Measurements from ENCODE around the gene IGSF22.

Gene IGSF22

DNA sequence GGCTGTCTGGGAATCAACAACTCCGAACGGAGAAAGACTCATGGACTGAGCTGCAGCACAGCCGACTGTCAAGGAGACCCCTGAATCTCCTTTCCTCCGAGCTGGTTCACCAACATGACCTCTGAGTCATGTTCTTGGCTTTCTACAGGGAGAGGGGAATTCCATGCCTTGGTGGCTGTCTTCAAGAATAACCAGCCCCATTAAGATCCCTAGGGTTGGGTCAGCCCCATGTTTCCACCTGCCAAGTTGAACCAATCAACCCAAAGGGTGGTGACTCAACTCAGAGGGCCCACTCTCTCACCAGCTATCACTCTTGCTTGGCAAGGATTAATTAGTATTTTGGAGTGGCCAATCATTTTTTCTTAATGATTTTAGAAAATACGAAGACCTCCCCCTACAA lies 28.3 kb upstream of the IGSF22 start:
- TF ChIP-seq MYC (IDR thresholded peaks at IDR 0.05; ENCODE audit: low read depth, low read length) (no peak), POLR2A (IDR thresholded peaks at IDR 0.05; ENCODE audit: extremely low read depth, insufficient read length) (no peak)
- TF ChIP-seq, protein P1, sequence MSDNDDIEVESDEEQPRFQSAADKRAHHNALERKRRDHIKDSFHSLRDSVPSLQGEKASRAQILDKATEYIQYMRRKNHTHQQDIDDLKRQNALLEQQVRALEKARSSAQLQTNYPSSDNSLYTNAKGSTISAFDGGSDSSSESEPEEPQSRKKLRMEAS (IDR thresholded peaks at IDR 0.05; ENCODE audit: low read depth, low read length) = no peak
- TF ChIP-seq, protein P2, sequence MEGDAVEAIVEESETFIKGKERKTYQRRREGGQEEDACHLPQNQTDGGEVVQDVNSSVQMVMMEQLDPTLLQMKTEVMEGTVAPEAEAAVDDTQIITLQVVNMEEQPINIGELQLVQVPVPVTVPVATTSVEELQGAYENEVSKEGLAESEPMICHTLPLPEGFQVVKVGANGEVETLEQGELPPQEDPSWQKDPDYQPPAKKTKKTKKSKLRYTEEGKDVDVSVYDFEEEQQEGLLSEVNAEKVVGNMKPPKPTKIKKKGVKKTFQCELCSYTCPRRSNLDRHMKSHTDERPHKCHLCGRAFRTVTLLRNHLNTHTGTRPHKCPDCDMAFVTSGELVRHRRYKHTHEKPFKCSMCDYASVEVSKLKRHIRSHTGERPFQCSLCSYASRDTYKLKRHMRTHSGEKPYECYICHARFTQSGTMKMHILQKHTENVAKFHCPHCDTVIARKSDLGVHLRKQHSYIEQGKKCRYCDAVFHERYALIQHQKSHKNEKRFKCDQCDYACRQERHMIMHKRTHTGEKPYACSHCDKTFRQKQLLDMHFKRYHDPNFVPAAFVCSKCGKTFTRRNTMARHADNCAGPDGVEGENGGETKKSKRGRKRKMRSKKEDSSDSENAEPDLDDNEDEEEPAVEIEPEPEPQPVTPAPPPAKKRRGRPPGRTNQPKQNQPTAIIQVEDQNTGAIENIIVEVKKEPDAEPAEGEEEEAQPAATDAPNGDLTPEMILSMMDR (IDR thresholded peaks at IDR 0.05; ENCODE audit: low read depth, low read length) = no peak
- DNase-seq (ENCODE audit: low read depth) = no peak
- H3K4me3 ChIP-seq (ENCODE audit: low read depth, low read length) = no peak overlapping the region

DNA sequence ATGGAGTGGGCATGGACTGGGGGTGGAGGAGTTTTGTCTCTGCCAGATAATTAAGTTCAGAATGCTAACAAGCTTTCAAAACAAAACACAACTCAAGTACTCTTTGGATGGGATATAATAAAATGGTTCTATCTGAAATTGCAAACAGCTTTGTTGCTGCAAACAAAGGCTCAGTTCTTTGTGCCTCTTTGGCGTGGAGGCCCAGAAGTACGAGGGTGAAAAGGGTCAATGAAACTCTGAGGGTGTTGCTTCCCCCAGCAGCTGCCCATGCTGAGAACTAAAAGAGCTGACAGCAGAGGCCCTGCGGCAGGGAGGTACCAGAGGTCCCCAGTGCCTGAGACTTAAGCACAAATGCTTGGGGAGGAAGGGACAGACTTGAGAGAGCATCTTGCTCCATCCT lies 26.5 kb upstream of the IGSF22 start:
- H3K4me3 ChIP-seq (ENCODE audit: low read depth, low read length) = no peak overlapping the region
- DNase-seq (ENCODE audit: low read depth) = no peak
- no peak for TF ChIP-seq MYC (IDR thresholded peaks at IDR 0.05; ENCODE audit: low read depth, low read length)
- TF ChIP-seq, protein P2 (IDR thresholded peaks at IDR 0.05; ENCODE audit: low read depth, low read length) = no peak
- TF ChIP-seq, protein P1 (IDR thresholded peaks at IDR 0.05; ENCODE audit: low read depth, low read length) = no peak

DNA sequence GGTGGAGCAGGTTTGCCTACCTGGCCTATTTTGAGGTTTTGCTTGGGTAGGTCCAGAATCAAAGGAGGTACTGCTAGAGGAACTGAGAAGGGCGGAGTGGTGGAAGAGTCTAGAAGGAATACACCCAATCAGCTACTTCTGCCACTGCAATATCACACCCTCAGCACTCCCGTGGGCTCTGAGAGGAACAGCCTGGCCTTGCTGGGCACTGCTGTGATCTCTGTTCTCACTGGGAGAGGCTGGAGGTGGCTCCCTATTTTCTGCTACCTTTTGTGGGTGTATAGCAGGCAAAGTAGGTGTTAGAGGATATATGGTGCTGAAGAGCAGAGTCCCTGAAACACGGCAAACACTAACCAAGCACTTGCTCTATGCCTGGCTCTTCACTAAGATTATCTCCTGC lies 25.0 kb upstream of the IGSF22 start:
- DNase-seq (ENCODE audit: low read depth) = no peak
- H3K4me3 ChIP-seq (ENCODE audit: low read depth, low read length) = no peak overlapping the region
- TF ChIP-seq POLR2A (IDR thresholded peaks at IDR 0.05; ENCODE audit: extremely low read depth, insufficient read length) = no peak
- TF ChIP-seq, protein P2 (IDR thresholded peaks at IDR 0.05; ENCODE audit: low read depth, low read length) = no peak
- TF ChIP-seq, protein P1 (IDR thresholded peaks at IDR 0.05; ENCODE audit: low read depth, low read length) = no peak
- TF ChIP-seq MYC (IDR thresholded peaks at IDR 0.05; ENCODE audit: low read depth, low read length) = no peak

DNA sequence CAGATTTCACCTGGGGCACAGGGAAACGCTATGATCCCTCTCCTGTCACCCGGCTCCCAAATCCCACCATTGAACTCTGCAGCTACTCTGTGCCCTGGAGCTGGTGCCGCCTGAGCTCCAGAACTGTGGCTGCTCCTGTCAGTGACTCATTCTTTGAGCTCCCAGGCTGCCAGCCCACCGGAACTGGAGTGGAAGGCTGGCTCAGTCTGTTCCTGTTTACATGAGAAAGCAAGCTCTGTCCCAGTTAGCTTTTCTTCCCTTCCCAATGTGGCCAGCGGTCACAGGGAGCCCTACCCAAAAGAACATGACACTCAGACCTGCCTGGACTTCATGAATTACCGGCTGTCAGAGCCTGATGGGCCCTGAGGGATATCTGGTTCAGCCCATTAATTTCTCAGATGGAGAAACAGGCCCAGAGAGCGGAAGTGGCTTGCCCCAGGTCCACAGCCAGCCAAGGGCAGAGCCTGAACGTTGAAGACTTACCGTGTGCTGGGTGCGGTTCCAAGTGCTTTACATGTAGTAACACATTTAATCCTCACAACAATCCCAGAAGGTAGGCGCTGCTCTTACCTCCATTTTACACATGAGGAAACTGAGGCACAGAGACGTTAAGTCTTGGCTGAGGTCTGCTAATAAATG lies 23.8 kb upstream of the IGSF22 start:
- TF ChIP-seq MYC (IDR thresholded peaks at IDR 0.05; ENCODE audit: low read depth, low read length) (no peak), POLR2A (IDR thresholded peaks at IDR 0.05; ENCODE audit: extremely low read depth, insufficient read length) (no peak)
- TF ChIP-seq, protein P2 (IDR thresholded peaks at IDR 0.05; ENCODE audit: low read depth, low read length) = no peak
- TF ChIP-seq, protein P1 (IDR thresholded peaks at IDR 0.05; ENCODE audit: low read depth, low read length) = no peak
- peak; percentile 29 for DNase-seq (ENCODE audit: low read depth)
- no peak overlapping the region for H3K4me3 ChIP-seq (ENCODE audit: low read depth, low read length)

DNA sequence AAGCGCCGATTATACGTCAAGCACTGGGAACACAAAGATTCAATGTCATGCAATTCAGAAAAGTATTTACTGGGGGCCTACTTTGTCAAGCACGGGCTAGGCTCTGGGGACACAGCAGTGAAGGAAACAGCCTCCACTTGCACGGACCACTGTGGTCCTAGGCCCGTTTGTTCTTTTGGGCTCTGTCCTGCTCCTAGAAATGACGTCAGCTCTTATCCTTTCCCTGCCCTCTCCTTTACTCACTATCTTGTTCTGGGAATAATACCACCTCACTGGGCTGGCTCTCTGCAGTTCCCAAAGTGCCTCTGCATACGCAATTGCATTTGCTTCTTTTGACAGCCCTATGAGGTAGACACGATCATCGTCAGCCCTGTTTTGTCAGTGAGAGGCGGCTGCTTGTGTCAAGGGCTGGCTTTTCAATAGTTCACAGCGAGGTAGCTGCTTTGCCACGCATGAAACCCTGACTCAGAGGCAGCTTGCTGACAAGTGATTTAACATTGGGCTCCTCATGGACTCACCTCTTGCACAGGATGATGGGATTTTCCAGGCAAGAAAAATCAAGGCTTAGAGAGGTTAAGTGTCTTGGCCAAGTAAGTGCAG lies 22.9 kb upstream of the IGSF22 start:
- no peak for DNase-seq (ENCODE audit: low read depth)
- TF ChIP-seq, protein P1 (IDR thresholded peaks at IDR 0.05; ENCODE audit: low read depth, low read length) = no peak
- TF ChIP-seq, protein P2 (IDR thresholded peaks at IDR 0.05; ENCODE audit: low read depth, low read length) = no peak
- TF ChIP-seq MYC (IDR thresholded peaks at IDR 0.05; ENCODE audit: low read depth, low read length) (no peak), POLR2A (IDR thresholded peaks at IDR 0.05; ENCODE audit: extremely low read depth, insufficient read length) (no peak)
- no peak overlapping the region for H3K4me3 ChIP-seq (ENCODE audit: low read depth, low read length)
